ENCODE results near the gene CCL11.

Gene CCL11

GRCh38 chr17:34261568-34262337 is 23.8 kb upstream of the CCL11 start:
- no peaks in the 10 kb centered on the region for H3K4me1 ChIP-seq (ENCODE audit: control insufficient read depth, insufficient read depth, low read length)
- no peak overlapping the region for H3K4me3 ChIP-seq (ENCODE audit: low read length)
- no peaks in the 10 kb centered on the region for H3K27me3 ChIP-seq (ENCODE audit: control insufficient read depth, insufficient read depth, low read length)
- no peaks in the 10 kb centered on the region for H3K36me3 ChIP-seq (ENCODE audit: control insufficient read depth, insufficient read depth, low read length)
- no peak overlapping the region for H3K9ac ChIP-seq (ENCODE audit: low read length)
- no peak overlapping the region for H3K27ac ChIP-seq (ENCODE audit: low read depth, low read length)

- no peaks in the 10 kb centered on the region for H3K4me1 ChIP-seq (ENCODE audit: control insufficient read depth, insufficient read depth, low read length)
- H3K4me3 ChIP-seq (ENCODE audit: low read length): no peak overlapping the region
- H3K36me3 ChIP-seq (ENCODE audit: control insufficient read depth, insufficient read depth, low read length): no peaks in the 10 kb centered on the region
- H3K27me3 ChIP-seq (ENCODE audit: control insufficient read depth, insufficient read depth, low read length): no peaks in the 10 kb centered on the region
- no peak overlapping the region for H3K9ac ChIP-seq (ENCODE audit: low read length)
- no peak overlapping the region for H3K27ac ChIP-seq (ENCODE audit: low read depth, low read length)
Measured at GRCh38 chr17:34265711-34266110, 19.8 kb upstream of the CCL11 start.

GRCh38 chr17:34269969-34270368 is 15.6 kb upstream of the CCL11 start, which contains the start of gene CCL7:
Gene CCL7, plus strand, starts transcription at chr17:34270221. Its CDS starts 70 bp downstream, at chr17:34270291.
- H3K4me3 ChIP-seq (ENCODE audit: low read length): no peak within 1 kb of the TSS
- H3K27ac ChIP-seq (ENCODE audit: low read depth, low read length): no peak within 1 kb of the TSS
- H3K27me3 ChIP-seq (ENCODE audit: control insufficient read depth, insufficient read depth, low read length): no peaks in the 10 kb centered on the region
- no peaks in the 10 kb centered on the region for H3K4me1 ChIP-seq (ENCODE audit: control insufficient read depth, insufficient read depth, low read length)
- no peak within 1 kb of the TSS for H3K9ac ChIP-seq (ENCODE audit: low read length)
- H3K36me3 ChIP-seq (ENCODE audit: control insufficient read depth, insufficient read depth, low read length): no peaks in the 10 kb centered on the region

- no peaks in the 10 kb centered on the region for H3K36me3 ChIP-seq (ENCODE audit: control insufficient read depth, insufficient read depth, low read length)
- no peaks in the 10 kb centered on the region for H3K4me1 ChIP-seq (ENCODE audit: control insufficient read depth, insufficient read depth, low read length)
- no peak overlapping the region for H3K9ac ChIP-seq (ENCODE audit: low read length)
- H3K4me3 ChIP-seq (ENCODE audit: low read length): no peak overlapping the region
- no peaks in the 10 kb centered on the region for H3K27me3 ChIP-seq (ENCODE audit: control insufficient read depth, insufficient read depth, low read length)
- H3K27ac ChIP-seq (ENCODE audit: low read depth, low read length): no peak overlapping the region
Measured at GRCh38 chr17:34275881-34276280, 9.7 kb upstream of the CCL11 start.

GRCh38 chr17:34276826-34277225 is 8.7 kb upstream of the CCL11 start:
- H3K36me3 ChIP-seq (ENCODE audit: control insufficient read depth, insufficient read depth, low read length): no peaks in the 10 kb centered on the region
- H3K27me3 ChIP-seq (ENCODE audit: control insufficient read depth, insufficient read depth, low read length): no peaks in the 10 kb centered on the region
- no peak overlapping the region for H3K27ac ChIP-seq (ENCODE audit: low read depth, low read length)
- no peaks in the 10 kb centered on the region for H3K4me1 ChIP-seq (ENCODE audit: control insufficient read depth, insufficient read depth, low read length)
- H3K4me3 ChIP-seq (ENCODE audit: low read length): no peak overlapping the region
- no peak overlapping the region for H3K9ac ChIP-seq (ENCODE audit: low read length)

- H3K27me3 ChIP-seq (ENCODE audit: control insufficient read depth, insufficient read depth, low read length): no peaks in the 10 kb centered on the region
- H3K4me1 ChIP-seq (ENCODE audit: control insufficient read depth, insufficient read depth, low read length): no peaks in the 10 kb centered on the region
- no peak overlapping the region for H3K9ac ChIP-seq (ENCODE audit: low read length)
- H3K36me3 ChIP-seq (ENCODE audit: control insufficient read depth, insufficient read depth, low read length): no peaks in the 10 kb centered on the region
- H3K4me3 ChIP-seq (ENCODE audit: low read length): no peak overlapping the region
- H3K27ac ChIP-seq (ENCODE audit: low read depth, low read length): no peak overlapping the region
Measured at GRCh38 chr17:34283571-34283970, 2.0 kb upstream of the CCL11 start.

- Histone ChIP-seq H3K4me1 (ENCODE audit: control insufficient read depth, insufficient read depth, low read length) (no peaks in the 10 kb centered on the region), H3K9ac (ENCODE audit: low read length) (no peak overlapping the region), H3K27ac (ENCODE audit: low read depth, low read length) (no peak overlapping the region), H3K36me3 (ENCODE audit: control insufficient read depth, insufficient read depth, low read length) (no peaks in the 10 kb centered on the region), H3K4me3 (ENCODE audit: low read length) (no peak overlapping the region), H3K27me3 (ENCODE audit: control insufficient read depth, insufficient read depth, low read length) (no peaks in the 10 kb centered on the region)
Measured at GRCh38 chr17:34287875-34288274, 2.3 kb downstream of the CCL11 start.

GRCh38 chr17:34290586-34290985 is 5.0 kb downstream of the CCL11 start:
- H3K27ac ChIP-seq (ENCODE audit: low read depth, low read length): no peak overlapping the region
- H3K4me1 ChIP-seq (ENCODE audit: control insufficient read depth, insufficient read depth, low read length): no peaks in the 10 kb centered on the region
- no peaks in the 10 kb centered on the region for H3K36me3 ChIP-seq (ENCODE audit: control insufficient read depth, insufficient read depth, low read length)
- H3K9ac ChIP-seq (ENCODE audit: low read length): no peak overlapping the region
- no peak overlapping the region for H3K4me3 ChIP-seq (ENCODE audit: low read length)
- H3K27me3 ChIP-seq (ENCODE audit: control insufficient read depth, insufficient read depth, low read length): no peaks in the 10 kb centered on the region

- Histone ChIP-seq H3K4me1 (ENCODE audit: control insufficient read depth, insufficient read depth, low read length) (no peaks in the 10 kb centered on the region), H3K27me3 (ENCODE audit: control insufficient read depth, insufficient read depth, low read length) (no peaks in the 10 kb centered on the region), H3K9ac (ENCODE audit: low read length) (no peak overlapping the region), H3K36me3 (ENCODE audit: control insufficient read depth, insufficient read depth, low read length) (no peaks in the 10 kb centered on the region), H3K4me3 (ENCODE audit: low read length) (no peak overlapping the region), H3K27ac (ENCODE audit: low read depth, low read length) (no peak overlapping the region)
Measured at GRCh38 chr17:34291721-34292348, 6.3 kb downstream of the CCL11 start.

- Histone ChIP-seq H3K4me1 (ENCODE audit: control insufficient read depth, insufficient read depth, low read length) (no peaks in the 10 kb centered on the region), H3K36me3 (ENCODE audit: control insufficient read depth, insufficient read depth, low read length) (no peaks in the 10 kb centered on the region), H3K27ac (ENCODE audit: low read depth, low read length) (no peak overlapping the region), H3K4me3 (ENCODE audit: low read length) (no peak overlapping the region), H3K27me3 (ENCODE audit: control insufficient read depth, insufficient read depth, low read length) (no peaks in the 10 kb centered on the region), H3K9ac (ENCODE audit: low read length) (no peak overlapping the region)
Measured at GRCh38 chr17:34299027-34299426, 13.5 kb downstream of the CCL11 start.

- Histone ChIP-seq H3K27me3 (ENCODE audit: control insufficient read depth, insufficient read depth, low read length) (no peaks in the 10 kb centered on the region), H3K9ac (ENCODE audit: low read length) (no peak overlapping the region), H3K36me3 (ENCODE audit: control insufficient read depth, insufficient read depth, low read length) (no peaks in the 10 kb centered on the region), H3K4me1 (ENCODE audit: control insufficient read depth, insufficient read depth, low read length) (no peaks in the 10 kb centered on the region), H3K4me3 (ENCODE audit: low read length) (no peak overlapping the region), H3K27ac (ENCODE audit: low read depth, low read length) (no peak overlapping the region)
Measured at GRCh38 chr17:34299956-34300577, 14.5 kb downstream of the CCL11 start.

- Histone ChIP-seq H3K9ac (ENCODE audit: low read length) (no peak overlapping the region), H3K36me3 (ENCODE audit: control insufficient read depth, insufficient read depth, low read length) (no peaks in the 10 kb centered on the region), H3K4me1 (ENCODE audit: control insufficient read depth, insufficient read depth, low read length) (no peaks in the 10 kb centered on the region), H3K4me3 (ENCODE audit: low read length) (no peak overlapping the region), H3K27me3 (ENCODE audit: control insufficient read depth, insufficient read depth, low read length) (no peaks in the 10 kb centered on the region), H3K27ac (ENCODE audit: low read depth, low read length) (no peak overlapping the region)
Measured at GRCh38 chr17:34300652-34301370, 15.3 kb downstream of the CCL11 start.
